Measurements from ENCODE around the gene PLA2G15.

GRCh38 chr16:68215302-68215701 is 29.9 kb upstream of the PLA2G15 start:
- TF ChIP-seq GATA2 (IDR thresholded peaks at IDR 0.05; ENCODE audit: low read depth, low read length), result no peak
- TF ChIP-seq GATA3 (IDR thresholded peaks at IDR 0.05; ENCODE audit: low read depth, low read length), result no peak
